HepG2 (cell line): ENCODE data around the gene RCOR3. TPM values are rescaled to one million over a fixed set of nuclear protein-coding genes. Genes with fewer than 3 reads are reported as not detected.

Experiments
- AKAP8 ChIP-seq: sonication (generic); formaldehyde crosslinking; IDR thresholded peaks from 2 replicates; pipeline ENCODE4 v1.5.1; 2020; ENCODE audit warnings: mild to moderate bottlenecking, missing genetic modification reagents
- CC2D1A ChIP-seq: sonication (generic); formaldehyde crosslinking; IDR thresholded peaks from 2 replicates; pipeline ENCODE4 v1.8.1; 2023; ENCODE audit warnings: mild to moderate bottlenecking, missing genetic modification reagents
- CSRNP1 ChIP-seq: sonication (generic); formaldehyde crosslinking; IDR thresholded peaks from 2 replicates; pipeline ENCODE4 v1.8.1; 2023; ENCODE audit warnings: mild to moderate bottlenecking, missing genetic modification reagents
- DZIP1 ChIP-seq: sonication (generic); formaldehyde crosslinking; IDR thresholded peaks from 2 replicates; pipeline ENCODE4 v1.5.0; 2020; ENCODE audit warnings: mild to moderate bottlenecking, missing genetic modification reagents
- E2F1 ChIP-seq: sonication (generic); formaldehyde crosslinking; IDR thresholded peaks from 2 replicates; pipeline ENCODE4 v1.5.0; 2020; ENCODE audit warnings: missing genetic modification reagents
- EP300 ChIP-seq, 3 experiments: sonication (generic) in 1 of 3; formaldehyde crosslinking in 1 of 3; IDR thresholded peaks; 2 replicates each; pipeline versions ENCODE4 v1.5.1 to v1.6.1; 2011 to 2020; ENCODE audit warnings: low read depth in 2 of 3, low read length in 2 of 3, borderline replicate concordance in 1 of 3, improper control_type of control experiment in 1 of 3, mild to moderate bottlenecking in 1 of 3, missing genetic modification reagents in 1 of 3, moderate library complexity in 1 of 3
- GABPB1 ChIP-seq: IDR thresholded peaks from 2 replicates; pipeline ENCODE4 v1.6.1; 2016; ENCODE audit warnings: mild to moderate bottlenecking, missing genetic modification reagents, moderate library complexity, missing compliant biosample characterization
- HMGXB4 ChIP-seq, 2 experiments: sonication (generic) in 1 of 2; formaldehyde crosslinking in 1 of 2; IDR thresholded peaks; 2 replicates each; pipeline versions ENCODE4 v1.4.0 to v1.6.1; 2018 to 2020; ENCODE audit warnings: missing genetic modification reagents in 2 of 2, borderline replicate concordance in 1 of 2, low read depth in 1 of 2, mild to moderate bottlenecking in 1 of 2, missing biosample characterization in 1 of 2
- HOXD1 ChIP-seq: sonication (generic); formaldehyde crosslinking; IDR thresholded peaks from 2 replicates; pipeline ENCODE4 v1.5.0; 2020; ENCODE audit warnings: missing genetic modification reagents
- NR1H2 ChIP-seq: sonication (generic); formaldehyde crosslinking; IDR thresholded peaks from 2 replicates; pipeline ENCODE4 v1.8.1; 2022; ENCODE audit warnings: low read depth, missing genetic modification reagents, borderline replicate concordance
- ZMAT3 ChIP-seq: sonication (generic); formaldehyde crosslinking; conservative IDR thresholded peaks from 2 replicates; pipeline ENCODE4 v1.7.0; 2021; ENCODE audit warnings: missing genetic modification reagents
- ZNF224 ChIP-seq: sonication (generic); formaldehyde crosslinking; IDR thresholded peaks from 2 replicates; pipeline ENCODE4 v1.5.0; 2020; ENCODE audit warnings: mild to moderate bottlenecking, missing genetic modification reagents
- ZNF691 ChIP-seq: sonication (generic); formaldehyde crosslinking; IDR thresholded peaks from 2 replicates; pipeline ENCODE4 v1.4.0; 2020; ENCODE audit warnings: missing genetic modification reagents, low read depth, mild to moderate bottlenecking, borderline replicate concordance
- polyA plus RNA-seq, 8 experiments: library from polyadenylated mRNA; depleted of rRNA in 3 of 8; stranded (reverse) in 7 of 8; unstranded in 1 of 8; fragments of >200 nt; fragmentation: Illumina TruSeq in 4 of 8; extraction: Trizol in 4 of 8; gene quantifications; 2 replicates each; pipeline versions ENCODE4 v1.2.1 to v1.2.3, GENCODE V29; 2011 to 2016; ENCODE audit warnings: low read depth in 4 of 8, missing spikeins in 1 of 8, mixed read lengths in 1 of 8; ENCODE audit not compliant: insufficient read depth in 1 of 8
- total RNA-seq, 5 experiments: library from RNA; depleted of rRNA; stranded (reverse); fragments of >200 nt; fragmentation: Illumina TruSeq; extraction: Trizol; gene quantifications; 2 replicates each; pipeline ENCODE4 v1.2.3, GENCODE V29; 2016; ENCODE audit warnings: low read depth in 1 of 5

The RCOR3 gene
- total and polyA plus RNA-seq, 2 of the 13 experiments (the other 11 are each of a cell fraction or from before 2014, with no cell fraction given), result 16.8 to 31.6 TPM

- peak; percentile 75; the same call in 1 of the 2 replicates for TF ChIP-seq ZNF691
- no peak for TF ChIP-seq CC2D1A (CRISPR knock-in tag)
- peak in 1 of 2 experiments; percentile 57; a peak in 1 of 4 replicates for TF ChIP-seq EP300 (IDR thresholded peaks at IDR 0.05; ENCODE audit: low read depth in 2 of 2, low read length in 2 of 2)
- TF ChIP-seq EP300 (CRISPR knock-in tag; IDR thresholded peaks at IDR 0.05; ENCODE audit: borderline replicate concordance), result peak; percentile 70
- peak; percentile 45; the same call in 1 of the 2 replicates for TF ChIP-seq E2F1 (CRISPR knock-in tag)
- TF ChIP-seq NR1H2, result no peak
- 0 out of 2 replicates have a peak, but pooled peaks have one; percentile 43 for TF ChIP-seq ZNF224 (CRISPR knock-in tag)
- TF ChIP-seq CSRNP1, result no peak; the same call in 1 of the 2 replicates
- peak; percentile 84 to 98; a peak in 3 of 4 replicates for TF ChIP-seq HMGXB4 (CRISPR knock-in tag; IDR thresholded peaks at IDR 0.05; ENCODE audit: borderline replicate concordance in 1 of 2, low read depth in 1 of 2)
- TF ChIP-seq HOXD1 (CRISPR knock-in tag), result peak; percentile 69; the same call in 1 of the 2 replicates
- TF ChIP-seq DZIP1 (CRISPR knock-in tag), result no peak
- no peak for TF ChIP-seq AKAP8
- peak; percentile 87 for TF ChIP-seq GABPB1 (CRISPR knock-in tag)
- peak; percentile 90; the same call in 1 of the 2 replicates for TF ChIP-seq ZMAT3 (CRISPR knock-in tag)
These were observed at the start of gene RCOR3 (continued) for GRCh38 chr1:211258756-211259637.
